Stimulated activated CD8-positive, alpha-beta memory T cell treated with anti-CD3 and anti-CD28 coated beads, Interleukin-2, amount 100 ng/mL, for 1 hour (primary cell): ENCODE measurements around the gene MBNL1.

Experiments
- DNase-seq, 2 donors: peaks; one replicate each; pipeline ENCODE4 v3.0.0-alpha.2; 2020; ENCODE audit warnings: low read depth in 2 of 2

The MBNL1 gene

GRCh38 chr3:152480282-152480953 lies 211.7 kb downstream of the MBNL1 start:
- no peak for DNase-seq

GRCh38 chr3:152486364-152486763 lies 217.6 kb downstream of the MBNL1 start:
- no peak for DNase-seq

GRCh38 chr3:152488449-152488848 lies 219.7 kb downstream of the MBNL1 start:
- DNase-seq = no peak

- DNase-seq = no peak
Measured at GRCh38 chr3:152491922-152492321, 223.2 kb downstream of the MBNL1 start.

GRCh38 chr3:152496286-152496685 lies 227.6 kb downstream of the MBNL1 start:
- no peak for DNase-seq

- DNase-seq = no peak
Measured at GRCh38 chr3:152496716-152497115, 228.0 kb downstream of the MBNL1 start.

- no peak for DNase-seq
Measured at GRCh38 chr3:152497457-152497856, 228.7 kb downstream of the MBNL1 start.

GRCh38 chr3:152497890-152498289 lies 229.2 kb downstream of the MBNL1 start:
- DNase-seq = no peak

- DNase-seq = no peak
Measured at GRCh38 chr3:152499791-152500385, 231.2 kb downstream of the MBNL1 start.

GRCh38 chr3:152505926-152506325 lies 237.2 kb downstream of the MBNL1 start:
- no peak for DNase-seq

- DNase-seq = no peak
Measured at GRCh38 chr3:152508705-152509104, 240.0 kb downstream of the MBNL1 start.

- DNase-seq = no peak
Measured at GRCh38 chr3:152511904-152512303, 243.2 kb downstream of the MBNL1 start.

- no peak for DNase-seq
Measured at GRCh38 chr3:152513301-152513960, 244.7 kb downstream of the MBNL1 start.
